Amniotic stem cell (primary cell): Measurements from ENCODE around the gene ADORA2A.

Experiments used
- DNase-seq: peaks from one replicate; lab custom pipeline; 2025; lab: John Stamatoyannopoulos, UW

ADORA2A gene

GRCh38 chr22:24453853-24454252 lies 26.5 kb downstream of the ADORA2A start:
- DNase-seq: no peak

GRCh38 chr22:24455039-24455438 lies 27.6 kb downstream of the ADORA2A start:
- no peak for DNase-seq

- no peak for DNase-seq
These were observed 28.5 kb downstream of the ADORA2A start for GRCh38 chr22:24455751-24456426.

GRCh38 chr22:24457894-24458420 lies 30.6 kb downstream of the ADORA2A start:
- DNase-seq: no peak

DNA sequence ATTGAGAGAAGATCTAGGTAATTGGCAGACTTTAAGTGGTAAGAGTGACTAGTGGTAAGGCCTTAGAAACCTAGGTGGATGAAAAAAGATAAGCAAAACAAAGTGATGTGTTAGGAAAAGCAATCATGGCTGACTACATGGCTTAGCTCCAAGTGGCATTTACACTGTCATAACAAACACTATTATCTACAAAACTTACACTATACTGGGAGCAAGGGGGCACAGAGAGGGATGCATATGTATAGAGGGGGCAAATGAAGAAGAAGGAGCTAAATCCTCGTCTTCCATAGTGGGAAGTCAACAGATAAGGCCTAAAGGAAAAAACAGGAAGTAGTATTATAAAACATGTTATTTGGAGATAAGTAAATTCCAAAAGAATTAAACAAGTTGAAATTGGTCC lies 32.5 kb downstream of the ADORA2A start:
- DNase-seq: no peak

GRCh38 chr22:24460418-24461089 lies 33.2 kb downstream of the ADORA2A start:
- no peak for DNase-seq

- DNase-seq: no peak
These were observed 35.8 kb downstream of the ADORA2A start for GRCh38 chr22:24463071-24463760.

GRCh38 chr22:24465566-24465965 lies 38.2 kb downstream of the ADORA2A start:
- DNase-seq: no peak

DNA sequence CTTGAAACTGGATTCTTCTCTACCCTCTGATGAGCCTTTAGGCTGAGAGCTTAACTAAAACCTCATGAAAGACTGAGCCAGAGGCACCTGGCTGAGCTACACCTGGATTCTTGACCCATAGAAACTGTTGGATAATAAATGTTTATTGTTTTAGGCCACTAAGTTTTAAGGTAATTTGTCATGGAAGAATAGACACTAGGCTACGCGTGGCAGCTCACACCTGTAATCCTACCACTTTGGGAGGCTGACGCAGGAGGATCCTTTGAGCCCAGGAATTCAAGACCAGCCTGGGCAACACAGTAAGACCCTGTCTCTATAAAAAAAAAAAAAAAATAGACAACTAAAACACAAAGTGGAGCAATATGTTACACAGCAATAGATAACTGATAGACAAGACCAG lies 38.6 kb downstream of the ADORA2A start:
- no peak for DNase-seq

DNA sequence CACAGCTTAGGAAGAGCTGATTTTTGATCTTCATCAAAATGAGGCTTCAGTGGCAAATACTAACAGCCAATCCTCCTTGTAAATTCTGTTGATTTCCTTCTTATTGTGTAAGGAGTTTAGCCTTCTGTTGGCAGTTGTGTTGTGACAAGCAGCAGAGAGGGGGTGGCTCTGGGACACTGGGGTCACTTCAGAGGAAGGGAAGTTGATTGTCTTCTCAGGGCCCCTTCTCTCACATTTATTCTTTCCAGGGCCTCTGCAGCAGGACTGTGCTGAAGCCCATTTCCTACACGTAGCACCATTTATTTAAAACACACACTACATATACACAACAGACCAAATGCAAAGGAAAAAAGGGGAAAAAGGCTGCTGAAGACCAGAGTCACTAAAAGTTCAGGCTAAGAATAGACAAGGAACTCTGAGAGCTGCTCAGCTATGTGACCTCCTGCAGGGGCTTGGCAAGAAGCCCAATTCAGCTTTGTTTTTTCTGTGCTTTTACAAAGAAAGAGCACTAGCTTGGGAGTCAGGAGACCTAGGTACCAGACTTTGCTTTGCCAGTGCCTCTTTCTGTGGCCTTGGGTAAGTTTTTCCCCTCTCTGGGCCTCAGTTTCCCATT lies 39.4 kb downstream of the ADORA2A start:
- no peak for DNase-seq

- DNase-seq: no peak
These were observed 39.9 kb downstream of the ADORA2A start for GRCh38 chr22:24467340-24467739.

DNA sequence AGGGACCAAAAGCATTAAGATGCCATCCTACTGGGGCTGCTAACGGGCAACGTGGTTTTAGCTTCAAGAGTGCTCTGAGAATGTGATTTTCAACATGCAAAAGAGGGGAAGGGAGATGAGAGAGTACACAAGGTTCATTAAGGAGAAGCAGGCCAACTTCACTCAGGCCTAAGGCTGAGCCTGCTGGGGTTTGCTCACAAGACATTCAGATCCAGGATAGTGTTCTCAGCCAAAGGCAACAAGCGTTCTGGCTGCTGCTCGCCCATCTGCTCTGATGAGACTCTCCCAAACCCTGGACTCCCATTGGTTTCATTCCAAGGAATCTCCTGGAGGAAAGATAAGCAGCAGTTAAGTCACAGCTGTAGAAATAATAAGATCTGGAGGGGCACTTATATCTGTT lies 44.2 kb downstream of the ADORA2A start:
- DNase-seq: no peak

DNA sequence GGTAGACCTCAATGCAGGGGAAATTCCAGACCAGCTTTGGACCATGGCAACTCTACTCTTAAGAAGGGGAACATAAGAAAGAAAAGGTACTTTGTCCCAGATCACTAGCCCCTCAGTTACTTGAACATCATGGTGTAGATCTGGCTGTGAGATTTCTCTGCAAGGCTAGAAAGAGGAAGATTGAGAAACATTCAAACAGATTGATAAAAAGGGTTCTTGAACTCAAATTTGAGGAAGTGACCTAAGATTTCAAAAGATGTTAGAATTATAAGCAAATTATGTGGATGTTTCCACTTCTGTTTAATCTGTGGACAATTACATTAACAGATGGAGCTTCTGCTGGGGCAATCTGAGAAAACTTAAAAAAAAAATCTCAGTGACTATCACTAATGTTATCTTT lies 45.9 kb downstream of the ADORA2A start:
- no peak for DNase-seq

- DNase-seq: peak; percentile 60
These were observed 46.8 kb downstream of the ADORA2A start for GRCh38 chr22:24474221-24474620.

DNA sequence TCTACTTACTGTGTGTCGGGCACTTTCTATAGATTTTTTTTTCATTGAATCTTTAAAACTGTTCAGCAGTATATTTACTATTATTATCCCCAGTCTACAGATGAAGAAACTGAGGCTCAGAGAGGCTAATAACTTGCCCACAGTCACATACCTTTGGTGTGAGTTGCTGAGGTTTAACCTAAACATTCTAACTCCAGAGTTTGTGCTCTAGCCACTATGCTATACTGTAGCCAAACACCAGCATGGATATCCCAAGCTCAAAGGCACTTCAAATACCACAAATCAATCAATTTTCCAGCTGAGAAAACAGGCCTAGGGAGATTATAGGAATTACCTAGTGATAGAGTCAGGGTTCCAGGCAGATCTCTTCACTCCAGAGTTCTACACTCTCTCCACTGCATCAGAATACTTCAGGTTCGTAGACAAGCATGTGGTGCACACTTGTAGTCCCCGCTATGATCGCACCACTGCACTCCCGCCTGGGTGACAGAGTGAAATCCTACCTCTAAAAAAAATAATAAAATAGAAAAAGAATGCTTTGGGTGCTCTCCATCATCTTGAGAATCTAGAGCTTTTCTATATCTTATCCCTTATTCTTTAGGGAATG lies 47.4 kb downstream of the ADORA2A start:
- no peak for DNase-seq

- no peak for DNase-seq
These were observed 54.2 kb downstream of the ADORA2A start for GRCh38 chr22:24481641-24482040.

DNA sequence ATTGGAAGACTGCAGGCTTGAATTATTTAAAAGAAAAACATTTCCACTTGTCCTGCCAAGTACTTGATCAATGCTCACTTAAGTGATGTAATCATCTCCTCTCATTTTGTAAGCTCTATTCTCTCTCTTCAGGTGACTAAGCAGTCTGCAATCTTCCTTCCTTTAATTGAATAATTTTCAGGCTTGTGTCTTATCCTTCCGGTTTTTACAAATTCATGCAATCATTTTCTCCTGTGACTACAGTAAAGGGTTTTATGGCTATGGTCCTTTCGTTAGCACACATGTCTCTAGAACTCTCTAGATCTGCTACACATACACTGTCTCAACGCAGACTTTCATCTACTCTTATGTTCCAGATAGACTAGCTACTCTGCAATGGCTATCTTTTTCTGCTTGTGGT lies 55.2 kb downstream of the ADORA2A start:
- no peak for DNase-seq

DNA sequence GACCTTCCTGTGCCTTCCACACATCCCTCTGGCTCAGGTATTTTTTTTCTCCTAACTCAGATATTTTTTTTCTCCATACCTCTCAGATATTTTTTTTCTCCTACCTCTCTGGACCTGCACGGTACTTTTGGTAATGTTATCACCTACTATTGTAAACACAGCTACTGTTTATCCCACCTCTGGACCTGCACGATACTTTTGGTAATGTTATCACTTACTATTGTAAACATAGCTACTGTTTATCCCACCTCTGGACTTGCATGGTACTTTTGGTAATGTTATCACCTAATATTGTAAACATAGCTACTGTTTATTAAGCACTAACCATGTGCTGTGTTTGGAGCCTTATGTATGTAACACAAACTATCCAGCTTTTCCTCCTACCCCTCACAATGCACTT lies 55.6 kb downstream of the ADORA2A start:
- no peak for DNase-seq

DNA sequence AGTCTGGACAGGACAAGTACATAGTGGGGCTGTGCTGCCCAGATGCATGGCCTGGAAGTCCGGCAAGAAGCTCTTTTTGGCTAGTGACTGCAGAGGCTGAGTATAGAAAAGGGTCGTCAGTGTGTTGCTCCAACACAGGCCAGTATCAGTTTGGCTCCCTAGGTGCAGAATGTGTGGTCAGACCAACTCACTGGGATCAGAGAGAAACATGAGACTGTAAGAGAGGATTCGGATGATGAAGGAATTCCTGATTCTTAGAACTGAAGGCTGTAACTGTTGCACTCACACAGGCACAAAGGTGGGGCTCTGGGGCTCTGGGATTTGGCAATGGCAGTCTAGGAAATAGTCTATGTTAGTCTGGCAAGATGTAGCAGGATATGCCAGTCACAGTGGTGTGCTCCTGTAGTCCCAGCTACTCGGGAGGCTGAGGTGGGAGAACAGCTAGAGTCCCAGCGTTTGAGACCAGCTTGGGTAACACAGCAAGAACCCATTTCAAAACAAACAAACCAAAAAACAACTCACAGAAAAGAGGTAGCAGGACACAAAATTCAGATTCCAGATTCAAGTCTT lies 56.7 kb downstream of the ADORA2A start:
- DNase-seq: no peak

DNA sequence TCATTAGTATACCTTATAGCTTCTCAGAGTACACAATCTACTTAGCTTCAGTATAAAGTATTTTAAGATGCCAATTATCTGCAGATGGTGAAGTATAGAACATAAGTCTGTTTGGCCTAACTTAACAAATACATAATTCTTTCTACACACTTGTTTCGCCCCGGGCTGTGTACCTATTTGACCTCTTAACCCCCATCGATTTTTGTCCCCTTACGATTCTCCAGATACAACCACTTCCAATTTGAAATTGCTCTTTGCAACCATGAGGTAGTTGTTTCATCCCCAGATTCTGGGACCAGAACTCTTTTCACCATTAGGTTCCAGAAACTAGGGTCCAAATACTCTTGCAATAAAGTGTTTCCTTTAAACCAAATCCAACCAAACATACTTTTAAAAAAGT lies 57.8 kb downstream of the ADORA2A start:
- no peak for DNase-seq

DNA sequence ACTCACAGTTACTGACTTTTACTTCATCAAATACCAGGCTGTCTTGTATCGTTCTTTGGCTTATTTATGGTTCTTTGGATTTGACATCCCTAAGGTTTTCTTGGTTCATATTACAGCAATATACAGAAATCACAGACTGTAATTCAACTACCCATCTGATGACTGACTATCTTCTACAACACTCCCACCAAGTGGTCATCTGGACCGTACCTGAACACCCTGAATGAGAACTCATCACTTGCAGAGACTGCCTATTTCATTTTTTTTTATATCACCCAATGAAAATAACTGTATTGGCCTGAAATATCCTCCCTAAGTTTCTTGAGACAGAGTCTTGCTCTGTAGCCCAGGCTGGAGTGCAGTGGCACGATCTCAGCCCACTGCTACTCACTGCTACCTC lies 58.2 kb downstream of the ADORA2A start:
- DNase-seq: no peak

DNA sequence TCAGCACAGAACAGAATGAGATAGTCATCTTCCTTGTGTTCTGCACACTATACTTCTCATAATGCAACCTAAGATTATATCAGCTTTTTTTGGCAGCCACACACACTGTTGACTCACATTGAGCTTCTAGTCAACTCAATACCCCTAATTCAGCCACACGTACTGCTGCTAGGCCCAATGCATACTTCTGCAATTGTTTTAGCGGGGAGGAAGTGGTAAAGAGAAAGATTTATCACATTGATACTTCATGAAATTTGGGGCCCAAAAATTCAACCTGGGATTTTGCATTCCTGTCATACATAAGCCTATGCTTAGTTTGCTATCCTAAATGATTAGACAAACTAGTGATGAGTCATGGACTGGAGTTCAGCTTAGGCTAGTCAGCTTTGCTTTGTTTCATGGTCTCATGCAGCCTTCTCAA lies 59.1 kb downstream of the ADORA2A start:
- DNase-seq: peak; percentile 61
